Retinal pigment epithelial cell (primary cell): ENCODE results near the gene SRXN1.

Source experiments
- DNase-seq: peaks from one replicate; pipeline ENCODE4 v3.0.0-alpha.2; 2010; ENCODE audit warnings: low read depth
- H3K4me3 ChIP-seq: 2 replicates; pipeline ENCODE4 v1.5.1; 2011; ENCODE audit warnings: mild to moderate bottlenecking, low read length, control low read depth, moderate library complexity
- CTCF ChIP-seq: conservative IDR thresholded peaks from 2 replicates; pipeline ENCODE4 v1.5.1; 2011; ENCODE audit warnings: low read depth, low read length, control low read depth, inconsistent platforms

SRXN1 gene

GRCh38 chr20:634148-634925 is 18.7 kb downstream of the SRXN1 start:
- DNase-seq: no peak
- no peak for TF ChIP-seq CTCF
- H3K4me3 ChIP-seq: no peak overlapping the region

GRCh38 chr20:631101-631500 is 21.9 kb downstream of the SRXN1 start:
- no peak for DNase-seq
- no peak for TF ChIP-seq CTCF
- H3K4me3 ChIP-seq: no peak overlapping the region

GRCh38 chr20:626579-626978 is 26.4 kb downstream of the SRXN1 start:
- no peak for TF ChIP-seq CTCF
- no peak overlapping the region for H3K4me3 ChIP-seq
- DNase-seq: no peak

- no peak overlapping the region for H3K4me3 ChIP-seq
- no peak for DNase-seq
- TF ChIP-seq CTCF: no peak
These were observed 27.6 kb downstream of the SRXN1 start for GRCh38 chr20:625360-625932.

- no peak overlapping the region for H3K4me3 ChIP-seq
- no peak for DNase-seq
- TF ChIP-seq CTCF: no peak
These were observed 29.3 kb downstream of the SRXN1 start for GRCh38 chr20:623704-624103.

- TF ChIP-seq CTCF: no peak
- H3K4me3 ChIP-seq: no peak overlapping the region
- no peak for DNase-seq
These were observed 30.0 kb downstream of the SRXN1 start for GRCh38 chr20:623021-623420.

- DNase-seq: no peak
- H3K4me3 ChIP-seq: no peak overlapping the region
- TF ChIP-seq CTCF: no peak
These were observed 30.8 kb downstream of the SRXN1 start for GRCh38 chr20:622161-622560.
